HG03342 (cell line): Measurements from ENCODE around the gene PPFIA2.
"Not testable (repeated sequence)": the region's sequence is repeated elsewhere in the genome, so short reads cannot be mapped to it uniquely, and the experiment has no call there.

Source experiments
- ATAC-seq: cut with Tn5 transposase; IDR thresholded peaks from one replicate; pipeline ENCODE4 v1.9.1; 2021; ENCODE audit warnings: mild to moderate bottlenecking, moderate library complexity; ENCODE audit not compliant: unreplicated experiment

The PPFIA2 gene

GRCh38 chr12:81222846-81223592, 536.1 kb downstream of the PPFIA2 start:
- no peak for ATAC-seq

- no peak for ATAC-seq
Observed at GRCh38 chr12:81221681-81222080, 537.5 kb downstream of the PPFIA2 start.

- ATAC-seq, result no peak
Observed at GRCh38 chr12:81216739-81217138, 542.4 kb downstream of the PPFIA2 start.

GRCh38 chr12:81212996-81213696, 546.0 kb downstream of the PPFIA2 start:
- ATAC-seq, result no peak

GRCh38 chr12:81211306-81211705, 547.8 kb downstream of the PPFIA2 start:
- no peak for ATAC-seq

- ATAC-seq, result not testable (repeated sequence)
Observed at GRCh38 chr12:81209772-81210225, 549.4 kb downstream of the PPFIA2 start.

GRCh38 chr12:81209012-81209411, 550.1 kb downstream of the PPFIA2 start:
- ATAC-seq, result no peak

GRCh38 chr12:81208187-81208911, 550.8 kb downstream of the PPFIA2 start:
- no peak for ATAC-seq
